Measurements from ENCODE around the gene RIMBP2. TPM values are rescaled to one million over a fixed set of nuclear protein-coding genes. Genes with fewer than 3 reads are reported as not detected.

RIMBP2 gene
- total and polyA plus RNA-seq, 5 donors: 0.05 to 0.28 TPM; not detected in 3

DNA sequence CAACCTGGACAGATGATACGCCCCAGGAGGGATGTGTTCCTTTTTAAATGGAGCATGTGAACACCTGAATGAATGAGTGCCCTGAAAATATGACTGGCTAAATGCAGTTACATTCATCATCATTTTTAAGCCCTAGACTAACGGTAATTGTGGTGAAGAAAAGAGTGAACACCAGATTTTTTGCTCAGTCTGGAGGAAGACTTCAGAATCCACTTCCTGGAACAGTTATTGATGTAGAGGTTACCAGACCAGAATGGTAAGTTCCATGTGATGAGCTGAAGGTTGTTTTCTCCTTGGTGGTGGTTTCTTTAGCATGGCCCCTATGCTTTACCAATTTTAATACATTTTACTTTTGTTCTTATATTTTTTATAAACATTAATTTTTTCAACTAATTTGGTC lies 349.1 kb downstream of the RIMBP2 start:
- Histone ChIP-seq H3K27ac (ENCODE audit: low read length) (no peak overlapping the region), H3K4me1 (ENCODE audit: control insufficient read depth, insufficient read depth, low read length) (no peaks in the 10 kb centered on the region), H3K9me3 (ENCODE audit: control insufficient read depth, low read length) (no peaks in the 10 kb centered on the region), H3K27me3 (ENCODE audit: control insufficient read depth, insufficient read depth) (no peaks in the 10 kb centered on the region), H3K4me3 (ENCODE audit: low read length) (no peak overlapping the region)
- ATAC-seq (no peak), DNase-seq (no peak)
- intact Hi-C loops (cut with DNase I): no loop called here
- WGBS: 84% methylated on average over 2 of the region's 2 CpGs

DNA sequence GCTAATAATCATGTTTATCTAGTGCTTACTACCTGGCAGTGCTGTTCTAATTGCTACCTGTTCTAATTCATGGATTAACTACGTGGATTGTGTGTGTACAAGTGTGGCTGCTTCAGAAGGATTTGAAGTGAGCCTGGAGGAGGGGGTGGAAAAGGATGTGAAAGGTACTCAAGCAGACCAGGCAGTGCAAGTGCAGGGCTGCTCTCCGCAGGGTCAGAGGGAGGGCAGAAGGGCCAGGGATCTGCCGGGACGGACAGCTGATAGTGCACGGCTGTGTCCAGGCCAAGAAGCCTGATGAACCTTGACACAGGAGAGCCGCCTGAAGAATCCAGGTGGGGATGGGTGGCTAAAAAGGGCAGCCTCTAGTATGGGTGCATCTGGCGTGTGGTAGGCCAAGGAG lies 349.9 kb downstream of the RIMBP2 start:
- Histone ChIP-seq H3K27me3 (ENCODE audit: control insufficient read depth, insufficient read depth) (no peaks in the 10 kb centered on the region), H3K4me3 (ENCODE audit: low read length) (no peak overlapping the region), H3K9me3 (ENCODE audit: control insufficient read depth, low read length) (no peaks in the 10 kb centered on the region), H3K27ac (ENCODE audit: low read length) (no peak overlapping the region), H3K4me1 (ENCODE audit: control insufficient read depth, insufficient read depth, low read length) (no peaks in the 10 kb centered on the region)
- intact Hi-C loops (cut with DNase I): no loop called here
- no peak for DNase-seq
- no peak for ATAC-seq
- 58% methylated on average over 7 of the region's 7 CpGs for WGBS

DNA sequence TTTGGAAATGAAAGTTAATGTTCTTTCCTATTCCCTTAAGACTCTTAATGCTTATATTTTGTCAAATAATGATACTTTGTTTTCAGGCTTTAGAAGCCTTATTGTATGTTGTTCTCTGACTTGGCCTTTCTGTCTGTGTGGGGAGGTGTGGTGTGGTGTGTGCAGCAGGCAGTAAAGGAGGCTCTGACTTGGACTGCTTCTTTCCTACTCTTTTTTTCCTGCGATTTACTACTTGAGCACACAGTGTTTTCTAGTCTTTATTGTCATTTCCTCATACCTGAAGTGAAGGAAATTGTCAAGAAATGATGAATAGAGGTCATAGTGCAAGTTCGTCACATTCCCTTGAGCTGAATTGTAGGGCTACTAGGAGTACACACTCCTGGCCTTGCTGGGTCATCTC lies 351.5 kb downstream of the RIMBP2 start:
- WGBS: 82% methylated on average over 2 of the region's 2 CpGs

DNA sequence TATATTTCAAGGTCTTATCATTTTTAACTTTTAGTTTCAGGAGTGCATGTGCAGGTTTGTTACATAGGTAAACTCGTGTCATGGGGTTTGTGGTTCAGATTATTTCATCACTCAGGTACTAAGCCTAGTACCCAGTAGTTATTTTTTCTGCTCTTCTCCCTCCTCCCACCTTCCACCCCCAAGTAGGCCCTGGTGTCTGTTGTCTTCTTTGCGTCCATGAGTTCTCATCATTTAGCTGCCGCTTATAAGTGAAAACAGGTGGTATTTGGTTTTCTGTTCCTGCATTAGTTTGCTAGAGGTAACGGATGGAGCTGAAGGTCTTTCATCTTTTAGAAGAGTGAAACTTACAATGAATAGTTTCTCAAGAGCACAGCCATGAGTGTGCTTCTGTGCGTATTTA lies 354.0 kb downstream of the RIMBP2 start:
- Histone ChIP-seq H3K9me3 (ENCODE audit: control insufficient read depth, low read length) (no peaks in the 10 kb centered on the region), H3K27ac (ENCODE audit: low read length) (no peak overlapping the region), H3K27me3 (ENCODE audit: control insufficient read depth, insufficient read depth) (no peaks in the 10 kb centered on the region), H3K4me3 (ENCODE audit: low read length) (no peak overlapping the region), H3K4me1 (ENCODE audit: control insufficient read depth, insufficient read depth, low read length) (no peaks in the 10 kb centered on the region)
- intact Hi-C loops (cut with DNase I): no loop called here
- ATAC-seq: no peak
- WGBS: 85% methylated on average over 5 of the region's 5 CpGs
- DNase-seq: no peak

More for the DNA sequence above, 351.5 kb downstream of the RIMBP2 start:
- Histone ChIP-seq H3K27me3 (ENCODE audit: control insufficient read depth, insufficient read depth) (no peaks in the 10 kb centered on the region), H3K4me3 (ENCODE audit: low read length) (no peak overlapping the region), H3K27ac (ENCODE audit: low read length) (no peak overlapping the region), H3K9me3 (ENCODE audit: control insufficient read depth, low read length) (no peaks in the 10 kb centered on the region), H3K4me1 (ENCODE audit: control insufficient read depth, insufficient read depth, low read length) (no peaks in the 10 kb centered on the region)
- DNase-seq (no peak), ATAC-seq (no peak)
- intact Hi-C loops (cut with DNase I): no loop called here

DNA sequence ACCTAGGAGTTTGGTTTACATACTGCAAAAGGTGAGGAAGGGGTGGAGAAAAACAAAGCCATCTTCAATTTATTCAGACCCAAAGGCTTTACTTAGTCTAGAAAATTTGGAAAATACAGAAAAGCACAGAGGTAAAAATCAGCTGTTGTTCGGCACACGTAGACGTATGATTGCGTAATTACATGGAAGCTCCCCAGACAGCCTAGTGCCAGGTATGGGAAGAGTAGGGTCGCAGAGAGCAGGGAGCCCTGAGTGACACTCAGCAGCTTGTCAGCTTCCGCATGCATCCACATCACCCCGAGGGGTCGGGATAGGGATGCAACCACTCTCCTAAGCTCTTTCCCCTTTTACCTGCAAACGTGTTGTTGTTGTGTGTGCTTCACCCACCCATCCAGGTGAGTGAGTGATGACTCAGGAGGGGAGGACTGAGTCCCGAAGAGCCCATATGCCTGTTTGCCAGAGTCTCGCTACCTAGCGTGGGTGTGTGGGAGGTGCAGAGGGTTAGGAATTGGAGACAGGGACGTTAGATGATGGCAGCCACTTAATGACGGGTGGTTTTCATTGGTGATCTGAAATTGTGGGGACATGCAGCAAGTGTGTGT lies 358.3 kb downstream of the RIMBP2 start:
- 59% methylated on average over 14 of the region's 14 CpGs for WGBS
- no peak for ATAC-seq
- DNase-seq: no peak
- no peak overlapping the region for H3K27ac ChIP-seq (ENCODE audit: low read length)
- no peaks in the 10 kb centered on the region for H3K27me3 ChIP-seq (ENCODE audit: control insufficient read depth, insufficient read depth)
- H3K4me1 ChIP-seq (ENCODE audit: control insufficient read depth, insufficient read depth, low read length): no peaks in the 10 kb centered on the region
- intact Hi-C loops (cut with DNase I): no loop called here
- H3K4me3 ChIP-seq (ENCODE audit: low read length): no peak overlapping the region
- no peaks in the 10 kb centered on the region for H3K9me3 ChIP-seq (ENCODE audit: control insufficient read depth, low read length)

DNA sequence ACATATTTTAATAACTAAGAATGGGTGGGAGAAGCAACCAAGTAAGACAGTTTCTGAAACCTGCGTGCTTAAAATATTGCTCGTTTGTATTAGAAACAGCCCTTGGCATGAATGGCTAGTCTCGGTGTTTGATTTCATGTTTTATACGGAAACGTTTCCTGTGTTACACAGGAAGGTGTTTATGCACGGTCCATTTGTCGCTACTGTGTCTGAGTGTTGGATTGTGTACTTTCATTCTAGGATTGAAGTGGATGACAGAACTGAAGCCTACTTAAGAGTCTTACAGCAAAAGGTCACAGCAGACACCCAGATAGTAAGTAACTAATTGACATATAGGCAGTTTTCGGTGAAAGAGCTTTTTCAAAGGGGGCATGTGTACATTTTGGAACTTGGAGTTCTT lies 358.9 kb downstream of the RIMBP2 start:
- no peak for DNase-seq
- Histone ChIP-seq H3K27ac (ENCODE audit: low read length) (no peak overlapping the region), H3K9me3 (ENCODE audit: control insufficient read depth, low read length) (no peaks in the 10 kb centered on the region), H3K4me3 (ENCODE audit: low read length) (no peak overlapping the region), H3K27me3 (ENCODE audit: control insufficient read depth, insufficient read depth) (no peaks in the 10 kb centered on the region), H3K4me1 (ENCODE audit: control insufficient read depth, insufficient read depth, low read length) (no peaks in the 10 kb centered on the region)
- WGBS: 54% methylated on average over 8 of the region's 8 CpGs
- ATAC-seq: no peak
- intact Hi-C loops (cut with DNase I): no loop called here

DNA sequence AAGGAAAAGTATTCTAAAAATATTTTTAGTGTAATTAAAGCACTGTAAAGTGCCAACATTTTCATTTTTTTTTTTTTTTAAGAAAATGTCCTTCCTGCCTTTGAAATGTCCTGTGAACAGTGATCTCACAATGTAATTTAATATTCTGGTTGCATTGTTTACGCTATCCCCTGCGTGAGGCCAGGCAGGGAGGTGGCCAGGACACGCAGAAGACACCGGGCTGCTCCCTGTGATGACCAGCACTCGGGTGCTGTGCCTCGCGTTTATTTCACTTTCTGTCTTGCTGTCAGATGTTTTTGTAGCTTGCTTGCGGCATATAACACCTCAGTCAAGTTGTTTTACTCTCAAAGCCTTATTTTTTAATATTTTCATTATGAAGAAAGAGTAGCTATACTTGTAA lies 359.9 kb downstream of the RIMBP2 start:
- no peak for ATAC-seq
- intact Hi-C loops (cut with DNase I): no loop called here
- no peaks in the 10 kb centered on the region for H3K4me1 ChIP-seq (ENCODE audit: control insufficient read depth, insufficient read depth, low read length)
- H3K4me3 ChIP-seq (ENCODE audit: low read length): no peak overlapping the region
- no peak overlapping the region for H3K27ac ChIP-seq (ENCODE audit: low read length)
- no peak for DNase-seq
- H3K9me3 ChIP-seq (ENCODE audit: control insufficient read depth, low read length): no peaks in the 10 kb centered on the region
- 53% methylated on average over 8 of the region's 8 CpGs for WGBS
- H3K27me3 ChIP-seq (ENCODE audit: control insufficient read depth, insufficient read depth): no peaks in the 10 kb centered on the region

DNA sequence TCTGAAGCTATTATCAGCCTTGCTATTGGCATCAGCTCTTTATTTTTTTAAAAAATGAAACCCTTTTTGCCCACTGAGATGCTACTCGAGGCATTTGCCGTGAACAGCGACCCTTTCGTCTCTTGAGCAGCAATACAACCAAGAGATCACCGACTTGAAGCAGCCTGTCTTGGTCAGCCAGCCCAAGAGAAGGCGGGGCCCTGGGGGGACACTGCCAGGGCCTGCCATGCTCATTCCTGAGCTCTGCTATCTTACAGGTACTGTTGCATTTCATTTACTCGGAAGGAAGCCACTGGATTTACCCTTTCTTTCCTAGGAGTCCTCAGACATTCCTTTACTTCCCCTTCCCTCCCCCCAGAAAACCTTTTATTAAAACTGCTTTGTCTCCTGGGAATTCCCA lies 361.7 kb downstream of the RIMBP2 start:
- no peaks in the 10 kb centered on the region for H3K27me3 ChIP-seq (ENCODE audit: control insufficient read depth, insufficient read depth)
- H3K4me3 ChIP-seq (ENCODE audit: low read length): no peak overlapping the region
- no peak for ATAC-seq
- 65% methylated on average over 7 of the region's 7 CpGs for WGBS
- no peaks in the 10 kb centered on the region for H3K4me1 ChIP-seq (ENCODE audit: control insufficient read depth, insufficient read depth, low read length)
- no peaks in the 10 kb centered on the region for H3K9me3 ChIP-seq (ENCODE audit: control insufficient read depth, low read length)
- no peak overlapping the region for H3K27ac ChIP-seq (ENCODE audit: low read length)
- intact Hi-C loops (cut with DNase I): no loop called here
- DNase-seq: no peak

DNA sequence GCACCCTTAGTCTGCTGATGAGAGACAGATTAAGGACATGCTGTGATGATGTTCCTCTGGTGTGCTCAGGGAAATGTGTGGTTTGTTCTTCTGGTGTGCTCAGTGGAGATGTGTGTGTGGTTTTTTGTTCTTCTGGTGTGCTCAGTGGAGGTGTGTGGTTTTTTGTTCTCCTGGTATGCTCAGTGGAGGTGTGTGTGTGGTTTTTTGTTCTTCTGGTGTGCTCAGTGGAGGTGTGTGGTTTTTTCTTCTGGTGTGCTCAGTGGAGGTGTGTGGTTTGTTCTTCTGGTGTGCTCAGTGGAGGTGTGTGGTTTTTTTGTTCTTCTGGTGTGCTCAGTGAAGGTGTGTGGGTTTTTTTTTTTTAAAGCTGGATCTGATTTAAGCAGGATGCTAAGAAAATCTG lies 363.0 kb downstream of the RIMBP2 start:
- intact Hi-C loops (cut with DNase I): no loop called here
- ATAC-seq: no peak
- no peak for DNase-seq
- Histone ChIP-seq H3K4me1 (ENCODE audit: control insufficient read depth, insufficient read depth, low read length) (no peaks in the 10 kb centered on the region), H3K4me3 (ENCODE audit: low read length) (no peak overlapping the region), H3K27me3 (ENCODE audit: control insufficient read depth, insufficient read depth) (no peaks in the 10 kb centered on the region), H3K27ac (ENCODE audit: low read length) (no peak overlapping the region), H3K9me3 (ENCODE audit: control insufficient read depth, low read length) (no peaks in the 10 kb centered on the region)

DNA sequence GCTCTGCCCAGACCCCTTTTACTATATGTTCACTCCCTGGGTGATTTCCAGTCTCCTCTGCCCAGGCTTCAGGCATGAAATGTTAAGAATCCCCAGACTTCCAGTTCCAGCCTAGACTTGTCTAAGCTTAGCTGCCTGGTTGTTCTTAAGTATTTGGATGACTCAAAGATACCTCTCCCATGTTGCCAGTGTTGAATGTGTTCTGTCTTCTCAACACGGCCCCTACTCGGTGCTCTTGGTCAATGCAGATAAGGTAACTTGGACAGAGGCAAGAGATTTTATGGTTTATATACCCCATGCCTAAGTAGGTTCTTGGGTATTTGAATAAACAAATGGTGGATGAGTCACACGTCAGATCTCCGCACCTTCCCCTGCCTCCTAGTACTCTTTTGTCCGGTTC lies 364.8 kb downstream of the RIMBP2 start:
- DNase-seq (no peak), ATAC-seq (no peak)
- 77% methylated on average over 5 of the region's 5 CpGs for WGBS
- no peak overlapping the region for H3K4me3 ChIP-seq (ENCODE audit: low read length)
- no peaks in the 10 kb centered on the region for H3K9me3 ChIP-seq (ENCODE audit: control insufficient read depth, low read length)
- no peak overlapping the region for H3K27ac ChIP-seq (ENCODE audit: low read length)
- H3K4me1 ChIP-seq (ENCODE audit: control insufficient read depth, insufficient read depth, low read length): no peaks in the 10 kb centered on the region
- no peaks in the 10 kb centered on the region for H3K27me3 ChIP-seq (ENCODE audit: control insufficient read depth, insufficient read depth)
- intact Hi-C loops (cut with DNase I): no loop called here

DNA sequence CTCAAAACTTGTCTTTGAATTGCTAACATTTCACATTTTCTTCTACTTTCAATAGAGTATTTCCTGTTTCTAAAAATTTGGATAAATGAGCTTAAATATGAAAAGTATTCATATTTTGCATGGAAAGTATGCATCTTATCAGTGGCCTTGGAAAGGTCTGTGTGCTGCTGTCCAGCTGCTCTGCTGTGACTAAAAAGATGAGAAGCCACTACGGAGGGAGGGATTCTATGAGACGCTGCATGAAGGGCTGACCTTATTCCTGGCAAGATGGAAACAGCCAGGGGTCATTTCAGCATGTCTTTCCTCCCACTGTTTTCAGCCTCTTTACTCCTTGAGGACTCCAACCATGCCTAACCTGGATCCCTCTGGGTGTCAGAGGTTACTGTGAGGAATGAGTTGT lies 365.4 kb downstream of the RIMBP2 start:
- no peak for DNase-seq
- 33% methylated on average over 2 of the region's 2 CpGs for WGBS
- Histone ChIP-seq H3K27ac (ENCODE audit: low read length) (no peak overlapping the region), H3K4me3 (ENCODE audit: low read length) (no peak overlapping the region), H3K27me3 (ENCODE audit: control insufficient read depth, insufficient read depth) (no peaks in the 10 kb centered on the region), H3K4me1 (ENCODE audit: control insufficient read depth, insufficient read depth, low read length) (no peaks in the 10 kb centered on the region), H3K9me3 (ENCODE audit: control insufficient read depth, low read length) (no peaks in the 10 kb centered on the region)
- ATAC-seq: no peak
- intact Hi-C loops (cut with DNase I): no loop called here

DNA sequence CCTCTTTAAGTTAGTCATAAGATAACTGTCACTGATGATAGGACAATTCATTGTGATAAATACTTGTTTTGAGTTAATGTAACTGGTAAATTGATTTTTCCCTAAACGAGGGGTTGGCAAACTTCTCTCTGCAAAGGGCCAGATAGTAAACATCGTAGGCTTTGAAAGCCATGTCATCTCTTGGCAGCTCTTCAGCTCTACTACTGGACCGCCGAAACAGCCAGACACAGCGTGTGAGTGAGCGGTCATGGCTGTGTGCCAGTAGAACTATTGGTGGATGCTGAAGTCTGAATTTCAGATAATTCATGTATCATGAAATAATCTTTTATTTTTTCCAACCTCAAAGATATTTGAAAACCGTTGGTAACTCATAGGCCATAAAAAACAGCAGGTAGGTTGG lies 368.5 kb downstream of the RIMBP2 start:
- DNase-seq (no peak), ATAC-seq (no peak)
- intact Hi-C loops (cut with DNase I): no loop called here
- no peaks in the 10 kb centered on the region for H3K9me3 ChIP-seq (ENCODE audit: control insufficient read depth, low read length)
- no peaks in the 10 kb centered on the region for H3K27me3 ChIP-seq (ENCODE audit: control insufficient read depth, insufficient read depth)
- H3K4me3 ChIP-seq (ENCODE audit: low read length): no peak overlapping the region
- 56% methylated on average over 7 of the region's 7 CpGs for WGBS
- no peaks in the 10 kb centered on the region for H3K4me1 ChIP-seq (ENCODE audit: control insufficient read depth, insufficient read depth, low read length)
- no peak overlapping the region for H3K27ac ChIP-seq (ENCODE audit: low read length)
